PC-9 (cell line): ENCODE results near the gene JDP2.

Experiments used
- CTCF ChIP-seq: fragments of 200-600 bp; sonication (generic); conservative IDR thresholded peaks from 2 replicates; pipeline ENCODE4 v1.6.1; 2017; ENCODE audit warnings: mixed run types, antibody characterized with exemption, mild to moderate bottlenecking, moderate library complexity
- EZH2 ChIP-seq: fragments of 200-600 bp; sonication (generic); IDR thresholded peaks from 2 replicates; pipeline ENCODE4 v1.8.0; 2017; ENCODE audit warnings: antibody characterized with exemption, low read depth

DNA sequence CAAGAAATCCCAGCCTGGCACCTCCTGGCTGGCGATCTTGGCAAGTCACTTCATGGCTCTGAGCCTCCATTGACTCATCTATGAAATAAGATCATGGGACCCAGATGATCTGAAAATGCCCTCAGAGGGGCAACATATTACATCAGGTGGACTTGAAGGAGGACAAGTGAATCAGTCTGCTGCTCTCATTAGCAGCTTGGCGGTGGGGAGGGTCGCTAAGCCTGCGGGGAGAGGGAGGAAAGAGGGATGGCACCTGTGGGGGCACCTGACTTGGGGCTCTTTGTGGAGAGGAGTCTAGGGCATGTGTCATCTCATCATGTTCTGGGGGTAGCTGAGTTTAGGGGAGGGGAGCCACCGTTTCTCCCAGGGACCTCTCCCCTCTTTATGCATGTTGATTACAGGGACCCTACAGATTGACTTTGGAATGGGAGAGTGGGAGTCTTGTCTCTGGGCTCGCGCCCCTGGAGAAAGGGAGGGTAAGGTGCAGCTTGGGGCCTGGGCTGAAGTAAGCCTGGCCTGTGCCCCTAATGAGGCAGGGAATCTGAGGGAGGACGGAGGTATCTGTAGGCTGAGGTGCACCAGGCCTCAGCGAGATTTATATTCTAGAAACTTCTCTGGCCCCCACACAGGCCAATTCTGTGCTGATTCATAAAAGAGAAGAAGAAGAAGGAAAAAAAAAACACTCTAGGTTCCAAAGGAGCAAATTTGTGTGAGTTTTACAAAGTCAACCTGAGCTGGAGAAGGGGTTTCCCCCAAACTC is 65.2 kb downstream of the JDP2 start:
- TF ChIP-seq CTCF (no peak), EZH2 (no peak)
